OCI-LY3 (cell line): ENCODE results near the gene PPP4R1.
A peak's percentile ranks its signal among the peaks of the same experiment; 100 is the strongest.

ENCODE experiments used
- H2AFZ ChIP-seq: fragments of 200-600, 300-600 bp; shearing (Covaris generic); 2 replicates; pipeline ENCODE4 v1.6.0; 2014; ENCODE audit warnings: antibody characterized with exemption, low read depth, low read length
- H3K27ac ChIP-seq: fragments of 200-600, 300-600 bp; sonication (generic); 2 replicates; pipeline ENCODE4 v1.5.1; 2014; ENCODE audit warnings: mild to moderate bottlenecking, low read length, moderate library complexity, mixed read lengths
- H3K27me3 ChIP-seq: fragments of 200-600, 300-600 bp; sonication (generic); 2 replicates; pipeline ENCODE4 v1.6.1; 2014; ENCODE audit warnings: low read depth, low read length, mixed read lengths
- H3K36me3 ChIP-seq: fragments of 200-600, 300-600 bp; sonication (generic); replicated peaks from 2 replicates; pipeline ENCODE3; 2014; ENCODE audit warnings: low read depth, low read length, mixed read lengths
- H3K4me1 ChIP-seq: fragments of 300-600, 200-600 bp; sonication (generic); 2 replicates; pipeline ENCODE4 v1.6.1; 2014; ENCODE audit warnings: low read length, mixed read lengths
- H3K4me2 ChIP-seq: fragments of 200-600, 300-600 bp; sonication (generic); 2 replicates; pipeline ENCODE4 v1.6.1; 2014; ENCODE audit warnings: low read length, mixed read lengths
- H3K4me3 ChIP-seq: fragments of 300-600, 200-600 bp; sonication (generic); 2 replicates; pipeline ENCODE4 v1.5.1; 2014; ENCODE audit warnings: antibody characterized with exemption, mild to moderate bottlenecking, low read length, moderate library complexity
- H3K79me2 ChIP-seq: fragments of 300-600, 200-600 bp; shearing (Covaris generic); 2 replicates; pipeline ENCODE4 v1.6.1; 2014; ENCODE audit warnings: mild to moderate bottlenecking, low read length, mixed read lengths
- H3K9ac ChIP-seq: fragments of 300-600, 200-600 bp; shearing (Covaris generic); 2 replicates; pipeline ENCODE4 v1.6.0; 2014; ENCODE audit warnings: mild to moderate bottlenecking, low read length, moderate library complexity
- H3K9me3 ChIP-seq: fragments of 200-600, 300-600 bp; shearing (Covaris generic); 2 replicates; pipeline ENCODE4 v1.6.1; 2014; ENCODE audit warnings: low read length, mixed read lengths; ENCODE audit not compliant: insufficient read depth
- H4K20me1 ChIP-seq: fragments of 200-600, 300-600 bp; sonication (generic); 2 replicates; pipeline ENCODE4 v1.6.1; 2016; ENCODE audit warnings: low read length, mixed read lengths; ENCODE audit not compliant: insufficient read depth
- CTCF ChIP-seq: fragments of 200-600, 300-600 bp; sonication (generic); IDR thresholded peaks from 2 replicates; pipeline ENCODE4 v1.5.1; 2014; ENCODE audit warnings: antibody characterized with exemption, low read length, low read depth
- EZH2phosphoT487 ChIP-seq: fragments of 200-600 bp; shearing (Covaris generic); IDR thresholded peaks from 2 replicates; pipeline ENCODE4 v1.6.1; 2018; ENCODE audit warnings: antibody characterized with exemption, mixed run types, low read depth

The PPP4R1 gene

GRCh38 chr18:9615280-9615797 is 980 bp upstream of the PPP4R1 start:
- Histone ChIP-seq H3K4me3 (peak overlapping the region; percentile 81), H3K27me3 (0 out of 2 replicates have a peak, but pooled peaks cover 4% of the 10 kb centered on the region), H3K9me3 (no peaks in the 10 kb centered on the region), H3K9ac (peak overlapping the region; percentile 72), H3K4me2 (peak overlapping the region; percentile 83), H3K79me2 (peaks cover 36% of the 10 kb centered on the region), H3K27ac (peak overlapping the region; percentile 20; the same call in 1 of the 2 replicates), H4K20me1 (peaks cover 21% of the 10 kb centered on the region), H2AFZ (peak overlapping the region; percentile 77; the same call in 1 of the 2 replicates), H3K4me1 (peaks cover 27% of the 10 kb centered on the region), H3K36me3 (peaks cover 8% of the 10 kb centered on the region)
- no peak for TF ChIP-seq CTCF
- no peak for TF ChIP-seq EZH2phosphoT487

GRCh38 chr18:9613550-9614400 is 584 bp downstream of the PPP4R1 start:
- peaks cover 42% of the 10 kb centered on the region for H3K79me2 ChIP-seq
- H2AFZ ChIP-seq: peak overlapping the region; percentile 36; the same call in 1 of the 2 replicates
- peaks cover 8% of the 10 kb centered on the region for H3K36me3 ChIP-seq
- no peak for TF ChIP-seq EZH2phosphoT487
- no peak for TF ChIP-seq CTCF
- peak overlapping the region; percentile 91 for H3K4me3 ChIP-seq
- no peaks in the 10 kb centered on the region for H3K9me3 ChIP-seq
- H3K9ac ChIP-seq: peak overlapping the region; percentile 83
- H3K4me1 ChIP-seq: peaks cover 18% of the 10 kb centered on the region
- H3K27ac ChIP-seq: peak overlapping the region; percentile 46
- no peaks in the 10 kb centered on the region for H3K27me3 ChIP-seq
- H3K4me2 ChIP-seq: peak overlapping the region; percentile 91
- peaks cover 29% of the 10 kb centered on the region for H4K20me1 ChIP-seq

GRCh38 chr18:9612977-9613376 is 1.4 kb downstream of the PPP4R1 start:
- no peak for TF ChIP-seq EZH2phosphoT487
- no peak for TF ChIP-seq CTCF
- Histone ChIP-seq H3K9ac (peak overlapping the region; percentile 83), H2AFZ (no peak overlapping the region), H3K4me1 (peaks cover 25% of the 10 kb centered on the region), H3K36me3 (peaks cover 8% of the 10 kb centered on the region), H3K27me3 (no peaks in the 10 kb centered on the region), H3K27ac (peak overlapping the region; percentile 16; the same call in 1 of the 2 replicates), H3K4me3 (peak overlapping the region; percentile 91), H3K4me2 (peak overlapping the region; percentile 91), H3K9me3 (no peaks in the 10 kb centered on the region), H3K79me2 (peaks cover 49% of the 10 kb centered on the region), H4K20me1 (peaks cover 36% of the 10 kb centered on the region)

- no peak overlapping the region for H2AFZ ChIP-seq
Measured at GRCh38 chr18:9612215-9612830, 2.0 kb downstream of the PPP4R1 start.

More at GRCh38 chr18:9612215-9612830, 2.0 kb downstream of the PPP4R1 start:
- Histone ChIP-seq H3K9ac (0 out of 2 replicates have a peak overlapping the region, but pooled peaks have one; percentile 83), H3K36me3 (peaks cover 8% of the 10 kb centered on the region), H4K20me1 (peaks cover 40% of the 10 kb centered on the region), H3K9me3 (no peaks in the 10 kb centered on the region), H3K79me2 (peaks cover 55% of the 10 kb centered on the region), H3K4me3 (peak overlapping the region; percentile 91), H3K27me3 (no peaks in the 10 kb centered on the region), H3K27ac (peak overlapping the region; percentile 16; the same call in 1 of the 2 replicates), H3K4me2 (peak overlapping the region; percentile 91), H3K4me1 (peaks cover 25% of the 10 kb centered on the region)
- TF ChIP-seq CTCF (peak; percentile 66), EZH2phosphoT487 (no peak)
